H1 (cell line): ENCODE data around the gene CDPF1. TPM values are rescaled to one million over a fixed set of nuclear protein-coding genes. Genes with fewer than 3 reads are reported as not detected.

ENCODE experiments used
- KDM1A ChIP-seq: fragments of 200-600, 300-600 bp; sonication (generic); IDR thresholded peaks from 2 replicates; pipeline ENCODE4 v1.7.1; 2016; ENCODE audit warnings: mild to moderate bottlenecking, low read length, borderline replicate concordance
- POLR2AphosphoS5 ChIP-seq: IDR thresholded peaks from 2 replicates; pipeline ENCODE4 v1.6.1; 2011; ENCODE audit warnings: low read depth, low read length
- polyA plus RNA-seq, 7 experiments: library from polyadenylated mRNA; depleted of rRNA in 3 of 7; stranded (reverse) in 5 of 7; unstranded in 2 of 7; fragments of >200 nt in 5 of 7; fragments of 200-250 nt in 2 of 7; gene quantifications; 1 replicate in 5 of 7; 2 replicates in 1 of 7; 4 replicates in 1 of 7; pipeline versions ENCODE4 v1.2.1 to v1.2.3, GENCODE V29; 2011 to 2013; ENCODE audit warnings: missing spikeins in 2 of 7, mixed read lengths in 2 of 7
- total RNA-seq: library from RNA; stranded (reverse); fragmentation: NEBNext Ultra II Directional; extraction: Animal tissue kit (Norgen Biotek cat#: 25700); gene quantifications from 2 replicates; pipeline ENCODE4 v1.2.1, GENCODE V29; 2021

The CDPF1 gene
- total and polyA plus RNA-seq, 2 of the 8 experiments (the other 6 are each of a cell fraction or from before 2014, with no cell fraction given), result 9.7 to 13.7 TPM

DNA sequence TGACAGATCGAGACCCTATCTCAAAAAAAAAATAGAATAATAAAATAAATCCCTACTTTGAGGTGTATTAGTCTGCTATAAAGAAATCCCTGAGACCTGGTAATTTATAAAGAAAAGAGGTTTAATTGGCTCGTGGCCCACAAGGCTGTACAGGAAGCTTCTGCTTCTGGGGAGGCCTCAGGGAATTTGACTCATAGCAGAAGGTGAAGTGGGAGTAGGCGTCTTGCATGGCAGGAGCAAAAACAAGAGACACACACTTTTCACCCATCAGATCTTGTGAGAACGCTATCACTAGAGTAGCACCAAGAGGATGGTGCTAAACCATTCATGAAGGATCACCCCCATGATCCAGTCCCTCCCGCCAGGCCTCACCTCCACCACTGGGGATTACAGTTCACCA, 29.2 kb downstream of the CDPF1 start (continued):
- TF ChIP-seq POLR2AphosphoS5, result no peak
- TF ChIP-seq KDM1A, result no peak
